K562 (cell line): ENCODE results near the gene FAM43B. TPM values are rescaled to one million over a fixed set of nuclear protein-coding genes. Genes with fewer than 3 reads are reported as not detected.

ENCODE experiments used
- GATAD2A ChIP-seq: fragments of 450-650 bp; IDR thresholded peaks from 2 replicates; pipeline ENCODE4 v1.6.1; 2017
- MEIS2 ChIP-seq: fragments of 450-650 bp; IDR thresholded peaks from 2 replicates; pipeline ENCODE4 v1.6.1; 2014; ENCODE audit warnings: mild to moderate bottlenecking; ENCODE audit not compliant: partially characterized antibody
- PTTG1 ChIP-seq: fragments of 450-650 bp; IDR thresholded peaks from 2 replicates; pipeline ENCODE4 v1.6.1; 2016; ENCODE audit warnings: low read depth, mild to moderate bottlenecking, missing genetic modification characterization, missing compliant biosample characterization
- RUNX1 ChIP-seq: sonication (generic); IDR thresholded peaks from 2 replicates; pipeline ENCODE4 v1.6.1; 2016; ENCODE audit warnings: antibody characterized with exemption, low read depth
- SP1 ChIP-seq: sonication (generic); formaldehyde crosslinking; IDR thresholded peaks from 2 replicates; pipeline ENCODE4 v1.8.1; 2022; ENCODE audit warnings: mild to moderate bottlenecking, missing genetic modification reagents
- ZNF239 ChIP-seq: fragments of 250-450 bp; sonication (Bioruptor Pico); IDR thresholded peaks from 2 replicates; pipeline ENCODE4 v1.4.0; 2020; ENCODE audit warnings: mild to moderate bottlenecking
- ZNF318 ChIP-seq, 2 experiments: fragments of 450-650 bp; IDR thresholded peaks; 2 replicates each; pipeline ENCODE4 v1.6.1; 2016; ENCODE audit warnings: mild to moderate bottlenecking in 2 of 2, borderline replicate concordance in 1 of 2, low read depth in 1 of 2, moderate library complexity in 1 of 2
- polyA plus RNA-seq, 8 experiments: library from polyadenylated mRNA; depleted of rRNA in 4 of 8; stranded (reverse) in 5 of 8; unstranded in 3 of 8; fragments of >200 nt; fragmentation: Nextera tagmentation in 2 of 8; fragmentation: Illumina TruSeq in 1 of 8; extraction: Ambion mirVana in 2 of 8; extraction: Trizol in 1 of 8; gene quantifications; 2 replicates each; pipeline versions ENCODE4 v1.2.1 to v1.2.3, GENCODE V29; 2011 to 2014; ENCODE audit warnings: inconsistent platforms in 1 of 8, missing spikeins in 1 of 8
- total RNA-seq, 7 experiments: library from RNA; depleted of rRNA in 6 of 7; stranded (reverse); fragments of >200 nt in 6 of 7; fragmentation: Illumina TruSeq in 2 of 7; extraction: Trizol in 2 of 7; gene quantifications; 2 replicates each; pipeline versions ENCODE4 v1.2.1 to v1.2.3, GENCODE V29; 2011 to 2021; ENCODE audit warnings: low replicate concordance in 1 of 7
- TF ChIP-seq, protein P1 (sequence below): fragments of 450-650 bp; IDR thresholded peaks from 2 replicates; pipeline ENCODE4 v1.6.1; 2016; ENCODE audit warnings: low read depth
- TF ChIP-seq, protein P2 (sequence below): fragments of 450-650 bp; formaldehyde crosslinking; IDR thresholded peaks from 2 replicates; pipeline ENCODE4 v1.4.0; 2020; ENCODE audit warnings: mild to moderate bottlenecking, moderate library complexity

Gene FAM43B
- total and polyA plus RNA-seq, 9 of the 15 experiments (the other 6 are each of a cell fraction or from before 2014, with no cell fraction given), result not detected

DNA sequence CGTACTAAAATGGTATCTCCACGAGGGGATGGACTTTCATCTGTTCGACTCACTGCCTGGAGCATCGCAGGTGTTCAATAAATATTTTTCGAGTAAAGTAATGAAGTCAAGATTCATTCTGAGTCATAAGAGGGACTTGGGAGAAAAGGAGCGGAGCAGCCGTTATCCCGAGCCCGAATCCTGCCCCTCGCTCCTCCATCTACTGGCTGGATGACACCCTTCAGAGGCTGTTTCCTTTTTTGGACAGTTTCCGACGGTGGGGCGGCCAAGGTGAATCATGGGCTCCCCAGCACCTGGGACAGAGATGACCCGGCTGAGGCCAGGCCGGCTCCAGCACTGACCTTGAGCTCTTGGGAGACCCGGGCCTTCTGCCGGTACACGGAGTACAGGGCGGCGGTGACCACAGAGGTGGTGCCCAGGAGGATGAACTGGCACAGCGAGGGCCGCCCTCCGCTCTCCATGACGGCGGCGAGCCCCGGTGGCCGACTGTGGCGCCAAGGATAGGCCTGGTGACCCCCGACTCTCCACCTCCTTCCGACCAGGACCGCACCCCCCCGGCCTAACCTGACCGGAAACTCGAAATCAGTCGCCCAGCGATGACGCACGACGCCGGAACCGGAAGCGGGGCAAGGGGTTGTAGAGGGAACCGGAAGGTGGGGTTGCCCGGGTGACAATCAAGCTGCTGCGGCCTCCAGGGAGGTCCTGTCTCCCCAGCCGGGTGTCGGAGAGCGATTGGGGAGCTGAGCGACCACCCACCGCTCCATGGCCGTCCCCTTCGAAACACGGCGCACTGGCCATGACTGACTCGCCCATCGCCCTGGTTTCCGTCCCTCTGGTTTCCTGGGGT lies 44.6 kb upstream of the FAM43B start, which contains the start of gene MUL1 (continued):
- TF ChIP-seq, protein P1, sequence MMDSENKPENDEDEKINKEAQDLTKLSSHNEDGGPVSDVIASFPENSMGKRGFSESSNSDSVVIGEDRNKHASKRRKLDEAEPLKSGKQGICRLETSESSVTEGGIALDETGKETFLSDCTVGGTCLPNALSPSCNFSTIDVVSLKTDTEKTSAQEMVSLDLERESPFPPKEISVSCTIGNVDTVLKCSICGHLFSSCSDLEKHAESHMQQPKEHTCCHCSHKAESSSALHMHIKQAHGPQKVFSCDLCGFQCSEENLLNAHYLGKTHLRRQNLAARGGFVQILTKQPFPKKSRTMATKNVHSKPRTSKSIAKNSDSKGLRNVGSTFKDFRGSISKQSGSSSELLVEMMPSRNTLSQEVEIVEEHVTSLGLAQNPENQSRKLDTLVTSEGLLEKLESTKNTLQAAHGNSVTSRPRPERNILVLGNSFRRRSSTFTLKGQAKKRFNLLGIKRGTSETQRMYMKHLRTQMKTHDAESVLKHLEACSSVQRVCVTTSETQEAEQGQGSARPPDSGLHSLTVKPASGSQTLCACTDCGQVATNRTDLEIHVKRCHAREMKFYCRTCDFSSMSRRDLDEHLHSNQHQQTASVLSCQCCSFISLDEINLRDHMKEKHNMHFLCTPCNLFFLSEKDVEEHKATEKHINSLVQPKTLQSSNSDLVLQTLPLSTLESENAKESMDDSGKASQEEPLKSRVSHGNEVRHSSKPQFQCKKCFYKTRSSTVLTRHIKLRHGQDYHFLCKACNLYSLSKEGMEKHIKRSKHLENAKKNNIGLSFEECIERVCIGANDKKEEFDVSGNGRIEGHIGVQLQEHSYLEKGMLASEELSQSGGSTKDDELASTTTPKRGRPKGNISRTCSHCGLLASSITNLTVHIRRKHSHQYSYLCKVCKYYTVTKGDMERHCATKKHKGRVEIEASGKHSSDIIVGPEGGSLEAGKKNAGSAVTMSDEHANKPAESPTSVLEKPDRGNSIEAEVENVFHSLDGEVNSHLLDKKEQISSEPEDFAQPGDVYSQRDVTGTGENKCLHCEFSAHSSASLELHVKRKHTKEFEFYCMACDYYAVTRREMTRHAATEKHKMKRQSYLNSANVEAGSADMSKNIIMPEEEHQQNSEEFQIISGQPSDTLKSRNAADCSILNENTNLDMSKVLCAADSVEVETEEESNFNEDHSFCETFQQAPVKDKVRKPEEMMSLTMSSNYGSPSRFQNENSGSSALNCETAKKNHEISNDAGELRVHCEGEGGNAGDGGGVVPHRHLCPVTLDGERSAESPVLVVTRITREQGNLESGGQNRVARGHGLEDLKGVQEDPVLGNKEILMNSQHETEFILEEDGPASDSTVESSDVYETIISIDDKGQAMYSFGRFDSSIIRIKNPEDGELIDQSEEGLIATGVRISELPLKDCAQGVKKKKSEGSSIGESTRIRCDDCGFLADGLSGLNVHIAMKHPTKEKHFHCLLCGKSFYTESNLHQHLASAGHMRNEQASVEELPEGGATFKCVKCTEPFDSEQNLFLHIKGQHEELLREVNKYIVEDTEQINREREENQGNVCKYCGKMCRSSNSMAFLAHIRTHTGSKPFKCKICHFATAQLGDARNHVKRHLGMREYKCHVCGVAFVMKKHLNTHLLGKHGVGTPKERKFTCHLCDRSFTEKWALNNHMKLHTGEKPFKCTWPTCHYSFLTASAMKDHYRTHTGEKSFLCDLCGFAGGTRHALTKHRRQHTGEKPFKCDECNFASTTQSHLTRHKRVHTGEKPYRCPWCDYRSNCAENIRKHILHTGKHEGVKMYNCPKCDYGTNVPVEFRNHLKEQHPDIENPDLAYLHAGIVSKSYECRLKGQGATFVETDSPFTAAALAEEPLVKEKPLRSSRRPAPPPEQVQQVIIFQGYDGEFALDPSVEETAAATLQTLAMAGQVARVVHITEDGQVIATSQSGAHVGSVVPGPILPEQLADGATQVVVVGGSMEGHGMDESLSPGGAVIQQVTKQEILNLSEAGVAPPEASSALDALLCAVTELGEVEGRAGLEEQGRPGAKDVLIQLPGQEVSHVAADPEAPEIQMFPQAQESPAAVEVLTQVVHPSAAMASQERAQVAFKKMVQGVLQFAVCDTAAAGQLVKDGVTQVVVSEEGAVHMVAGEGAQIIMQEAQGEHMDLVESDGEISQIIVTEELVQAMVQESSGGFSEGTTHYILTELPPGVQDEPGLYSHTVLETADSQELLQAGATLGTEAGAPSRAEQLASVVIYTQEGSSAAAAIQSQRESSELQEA, result no peak
- no peak for TF ChIP-seq RUNX1
- no peak for TF ChIP-seq ZNF318 (IDR thresholded peaks at IDR 0.05; ENCODE audit: borderline replicate concordance in 1 of 2, low read depth in 1 of 2)
- TF ChIP-seq GATAD2A, result no peak; the same call in 1 of the 2 replicates
- no peak for TF ChIP-seq MEIS2
- TF ChIP-seq, protein P2, sequence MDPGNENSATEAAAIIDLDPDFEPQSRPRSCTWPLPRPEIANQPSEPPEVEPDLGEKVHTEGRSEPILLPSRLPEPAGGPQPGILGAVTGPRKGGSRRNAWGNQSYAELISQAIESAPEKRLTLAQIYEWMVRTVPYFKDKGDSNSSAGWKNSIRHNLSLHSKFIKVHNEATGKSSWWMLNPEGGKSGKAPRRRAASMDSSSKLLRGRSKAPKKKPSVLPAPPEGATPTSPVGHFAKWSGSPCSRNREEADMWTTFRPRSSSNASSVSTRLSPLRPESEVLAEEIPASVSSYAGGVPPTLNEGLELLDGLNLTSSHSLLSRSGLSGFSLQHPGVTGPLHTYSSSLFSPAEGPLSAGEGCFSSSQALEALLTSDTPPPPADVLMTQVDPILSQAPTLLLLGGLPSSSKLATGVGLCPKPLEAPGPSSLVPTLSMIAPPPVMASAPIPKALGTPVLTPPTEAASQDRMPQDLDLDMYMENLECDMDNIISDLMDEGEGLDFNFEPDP (CRISPR knock-in tag), result no peak
- TF ChIP-seq SP1 (CRISPR knock-in tag), result peak; percentile 70
- no peak; the same call in 1 of the 2 replicates for TF ChIP-seq ZNF239
- TF ChIP-seq PTTG1 (tag), result no peak
